ENCODE measurements around the gene NXPH4. TPM values are rescaled to one million over a fixed set of nuclear protein-coding genes. Genes with fewer than 3 reads are reported as not detected.

Gene NXPH4
- total RNA-seq, result 0.50 and 1.5 TPM in 2 replicates

DNA sequence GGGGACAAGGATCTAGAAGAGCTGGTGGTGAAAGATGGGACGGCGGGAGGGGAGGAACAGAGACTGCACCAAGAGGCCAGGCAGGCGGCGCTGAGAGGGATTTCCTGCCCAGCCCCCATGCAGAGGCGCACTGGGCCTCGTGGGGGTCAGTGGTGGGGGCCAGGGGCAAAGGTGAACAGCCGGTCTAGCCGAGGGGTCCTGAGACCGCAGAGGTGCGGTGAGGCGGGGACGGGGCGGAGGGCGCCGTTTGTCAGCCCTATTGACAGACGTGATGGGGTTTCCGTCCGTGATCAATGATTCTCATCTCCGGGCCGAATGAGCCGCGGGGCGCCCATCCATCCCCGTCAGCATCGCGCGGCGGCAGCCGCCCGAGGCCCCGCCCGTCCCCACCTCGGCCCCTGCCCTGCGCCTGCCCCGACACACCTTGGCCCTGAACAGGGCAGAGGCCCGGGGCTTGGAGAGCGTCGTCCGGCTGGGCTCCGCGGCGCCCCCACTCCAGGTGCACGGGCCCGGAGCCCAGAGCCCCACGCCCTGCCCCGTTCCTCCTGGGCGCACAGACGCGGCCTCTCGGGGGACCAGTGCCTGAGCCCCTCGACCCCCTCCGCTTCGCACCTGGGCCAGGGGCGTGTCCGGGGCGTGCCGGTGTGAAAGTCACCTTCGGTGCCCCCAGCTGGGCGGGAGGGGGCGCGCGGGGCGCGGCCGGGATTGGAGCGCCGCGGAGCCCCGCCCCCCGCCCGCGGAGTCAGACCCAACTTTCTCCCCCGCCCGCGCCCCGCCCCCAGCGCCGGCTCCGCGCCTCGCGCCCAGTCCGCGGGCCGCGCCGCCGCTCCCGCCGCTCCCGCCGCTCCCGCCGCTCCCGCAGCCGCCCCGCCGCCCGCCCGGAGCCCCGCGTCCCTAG lies at the start of gene NXPH4:
NXPH4 (plus strand) TSS at position 781 of the 898 bp plus-strand sequence. CDS start 176 bp downstream, outside the sequence.

DNA sequence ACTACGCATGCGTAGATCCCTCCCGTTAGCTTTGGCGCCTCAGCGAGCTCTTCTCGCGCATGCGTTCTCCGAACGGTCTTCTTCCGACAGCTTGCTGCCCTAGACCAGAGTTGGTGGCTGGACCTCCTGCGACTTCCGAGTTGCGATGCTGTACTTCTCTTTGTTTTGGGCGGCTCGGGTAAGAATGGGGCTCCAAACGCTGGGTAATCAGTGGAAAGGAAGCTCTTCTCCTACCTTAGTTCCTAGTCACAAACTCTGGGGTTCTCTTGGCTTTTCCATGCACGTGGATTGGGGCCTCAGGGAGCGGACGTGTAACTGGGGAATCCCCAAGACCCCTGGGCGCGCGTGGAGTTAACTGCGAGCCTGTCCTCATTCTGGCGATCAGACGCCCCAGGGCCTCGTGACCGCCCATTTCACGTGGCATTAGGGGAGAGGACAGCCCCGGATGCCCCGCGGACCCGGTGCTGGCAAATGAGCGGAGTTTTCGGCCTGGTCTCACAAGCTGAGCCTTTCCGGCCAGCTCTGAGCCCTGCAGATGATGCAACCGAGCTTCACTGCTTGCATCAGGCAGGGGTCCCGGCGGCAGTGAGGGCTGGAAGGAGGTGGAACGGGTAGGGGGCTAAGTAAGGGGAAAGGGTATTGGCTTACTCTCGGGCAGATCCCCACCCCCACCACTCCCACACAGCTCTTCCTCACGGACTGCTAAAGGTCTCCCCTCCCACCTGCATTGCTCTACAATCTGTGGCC lies 13.2 kb downstream of the NXPH4 start, which contains the start of gene SHMT2:
SHMT2 (plus strand) TSS at position 78 of the 747 bp plus-strand sequence; CDS start at position 146, 68 bp downstream.

DNA sequence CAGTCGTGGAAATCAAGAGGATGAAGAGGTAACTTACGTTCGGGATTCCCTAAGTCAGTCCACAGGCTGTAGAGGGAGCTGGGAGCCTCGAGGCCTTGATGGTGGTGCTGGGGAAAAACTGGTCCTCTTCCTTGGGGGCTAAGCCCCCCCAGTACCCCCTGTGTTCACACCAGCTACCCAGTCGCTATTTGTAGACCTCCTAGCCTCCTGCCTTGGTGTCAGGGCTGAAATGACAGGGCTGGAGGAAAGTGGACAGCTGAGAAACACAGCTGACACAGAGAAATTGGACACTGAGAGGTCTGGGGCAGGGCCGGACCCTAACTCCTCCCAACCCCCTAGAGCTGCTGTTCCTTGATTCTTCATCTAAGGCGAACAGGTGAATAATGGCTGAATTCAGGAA lies 34.4 kb downstream of the NXPH4 start, which contains the start of gene STAC3:
STAC3 (minus strand) TSS at position 232 of the 400 bp plus-strand sequence. CDS start 1,551 bp downstream, outside the sequence.

Other genes with a start within 250 kb of the NXPH4 start
- gene ZBTB39, start 210.2 kb upstream of the NXPH4 start, total RNA-seq, result 2.8 and 3.4 TPM in 2 replicates
- gene TAC3, start 200.3 kb upstream of the NXPH4 start, total RNA-seq, result 0.34 TPM in 1 of 2 replicates, not detected in the other
- gene MYO1A, start 166.7 kb upstream of the NXPH4 start, total RNA-seq, result not detected in 2 replicates
- 9.5 and 11.4 TPM in 2 replicates for gene NEMP1, start 138.0 kb upstream of the NXPH4 start, total RNA-seq
- 45.7 and 49.2 TPM in 2 replicates for gene NAB2, start 127.7 kb upstream of the NXPH4 start, total RNA-seq
- 64.7 and 73.6 TPM in 2 replicates for gene STAT6, start 105.4 kb upstream of the NXPH4 start, total RNA-seq
- 29.8 and 32.9 TPM in 2 replicates for gene LRP1, start 88.3 kb upstream of the NXPH4 start, total RNA-seq
- gene LRP1-AS, start 69.2 kb upstream of the NXPH4 start, total RNA-seq, result not detected in 2 replicates
- 293 and 322 TPM in 2 replicates for gene SHMT2, start 12.9 kb downstream of the NXPH4 start, total RNA-seq
- gene STAC3, start 34.4 kb downstream of the NXPH4 start, total RNA-seq, result 0.50 and 0.59 TPM in 2 replicates
- gene R3HDM2, start 214.2 kb downstream of the NXPH4 start, total RNA-seq, result 16.8 and 18.7 TPM in 2 replicates
- gene INHBC, start 218.0 kb downstream of the NXPH4 start, total RNA-seq, result under 0.01 TPM in 1 of 2 replicates, not detected in the other
- 8.0 and 10.9 TPM in 2 replicates for gene INHBE, start 238.5 kb downstream of the NXPH4 start, total RNA-seq
- 1.5 and 1.8 TPM in 2 replicates for gene GLI1, start 243.0 kb downstream of the NXPH4 start, total RNA-seq

Measured in bronchus fibroblast of lung (primary cell).